Kidney capillary endothelial cell (primary cell): ENCODE measurements around the gene CDCA7L.
"Not testable (repeated sequence)": the region's sequence is repeated elsewhere in the genome, so short reads cannot be mapped to it uniquely, and the experiment has no call there.

Source experiments
- DNase-seq: peaks from one replicate; pipeline ENCODE4 v3.0.0-alpha.2; 2018; ENCODE audit warnings: low spot score

The CDCA7L gene

GRCh38 chr7:21943436-21943835 lies 2.3 kb downstream of the CDCA7L start:
- DNase-seq, result no peak

- no peak for DNase-seq
Observed at GRCh38 chr7:21942955-21943354, 2.7 kb downstream of the CDCA7L start.

DNA sequence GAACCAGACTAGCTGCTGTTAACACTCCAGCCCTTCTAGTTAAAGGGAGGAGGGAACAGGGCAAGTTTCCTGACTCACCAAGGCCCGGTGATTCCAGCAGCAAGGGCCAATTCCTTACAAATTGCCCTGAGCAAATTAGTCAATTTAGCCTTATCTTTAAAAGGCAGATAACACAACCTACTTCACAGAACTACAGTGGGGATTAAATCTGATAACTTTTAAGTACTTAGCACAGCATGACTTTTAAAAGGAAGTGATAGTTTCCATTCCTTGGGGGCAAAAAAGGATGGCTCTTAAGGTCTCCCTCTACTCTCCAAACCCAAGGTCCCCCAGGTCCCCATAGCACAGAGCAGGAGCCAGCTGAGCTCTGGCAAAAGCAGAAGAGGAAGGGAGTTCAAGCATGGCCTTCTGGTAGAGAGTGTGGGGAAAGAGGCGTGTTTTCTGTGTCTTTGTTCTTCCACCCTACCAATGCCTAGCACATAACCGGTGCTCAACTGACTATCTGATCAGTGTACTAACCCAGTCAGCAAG lies 4.0 kb downstream of the CDCA7L start:
- DNase-seq, result no peak

- no peak for DNase-seq
Observed at GRCh38 chr7:21939858-21940372, 5.8 kb downstream of the CDCA7L start.

DNA sequence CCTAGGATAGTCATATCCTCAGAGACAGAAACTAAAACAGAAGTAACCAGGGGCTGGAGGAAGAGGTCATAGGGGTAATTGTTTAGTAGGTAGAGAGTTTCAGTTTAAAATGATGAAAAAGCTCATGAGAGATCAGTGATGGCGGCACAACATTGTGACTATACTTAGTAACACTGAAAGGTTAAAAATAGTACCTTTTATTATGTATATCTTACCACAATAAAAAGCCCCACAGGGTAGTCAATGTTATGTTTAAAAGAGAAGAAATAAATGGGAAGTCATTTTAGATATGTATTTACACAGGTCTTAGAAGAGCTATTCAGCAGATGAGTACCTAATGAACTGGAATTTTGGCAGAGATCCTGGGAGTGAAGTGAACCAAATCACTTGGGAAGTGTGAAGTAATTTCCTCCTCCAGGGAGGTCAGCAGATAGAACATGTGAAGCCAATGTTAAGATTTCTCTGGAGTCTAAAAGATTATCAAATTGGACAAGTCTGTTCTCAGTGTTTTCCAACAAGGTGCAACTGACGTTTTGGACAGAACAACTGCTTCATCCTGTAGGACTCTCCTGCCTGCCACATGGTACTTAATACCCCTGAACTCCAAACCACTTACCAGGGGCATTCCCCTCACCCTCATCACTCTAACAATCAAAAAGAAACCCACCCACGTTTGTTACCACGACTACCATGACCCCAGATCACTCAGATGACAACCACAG lies 6.4 kb downstream of the CDCA7L start:
- no peak for DNase-seq

- no peak for DNase-seq
Observed at GRCh38 chr7:21938463-21938862, 7.2 kb downstream of the CDCA7L start.

- DNase-seq, result no peak
Observed at GRCh38 chr7:21934808-21935207, 10.9 kb downstream of the CDCA7L start.

GRCh38 chr7:21933293-21933692 lies 12.4 kb downstream of the CDCA7L start:
- not testable (repeated sequence) for DNase-seq

- DNase-seq, result no peak
Observed at GRCh38 chr7:21927693-21928092, 18.0 kb downstream of the CDCA7L start.

DNA sequence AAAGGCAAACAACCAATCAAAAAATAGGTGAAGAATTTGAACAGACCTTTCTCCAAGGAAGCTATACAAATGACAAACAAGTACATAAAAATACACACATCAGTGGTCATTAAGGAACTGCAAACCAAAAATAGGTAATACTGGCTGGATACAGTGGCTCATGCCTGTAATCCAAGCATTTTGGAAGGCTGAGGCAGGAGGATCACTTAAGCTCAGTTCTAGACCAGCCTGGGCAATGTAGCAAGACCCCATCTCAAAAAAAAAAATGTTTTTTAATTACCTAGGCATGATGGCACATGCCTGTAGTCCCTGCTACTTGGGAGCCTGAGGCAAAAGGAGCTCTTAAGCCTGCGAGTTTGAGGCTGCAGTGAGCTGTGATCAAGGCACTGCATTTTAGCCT lies 19.3 kb downstream of the CDCA7L start:
- DNase-seq, result no peak

- DNase-seq, result peak; percentile 30
Observed at GRCh38 chr7:21923658-21924057, 22.0 kb downstream of the CDCA7L start.

GRCh38 chr7:21922605-21923004 lies 23.1 kb downstream of the CDCA7L start:
- DNase-seq, result no peak

- no peak for DNase-seq
Observed at GRCh38 chr7:21920936-21921335, 24.8 kb downstream of the CDCA7L start.

DNA sequence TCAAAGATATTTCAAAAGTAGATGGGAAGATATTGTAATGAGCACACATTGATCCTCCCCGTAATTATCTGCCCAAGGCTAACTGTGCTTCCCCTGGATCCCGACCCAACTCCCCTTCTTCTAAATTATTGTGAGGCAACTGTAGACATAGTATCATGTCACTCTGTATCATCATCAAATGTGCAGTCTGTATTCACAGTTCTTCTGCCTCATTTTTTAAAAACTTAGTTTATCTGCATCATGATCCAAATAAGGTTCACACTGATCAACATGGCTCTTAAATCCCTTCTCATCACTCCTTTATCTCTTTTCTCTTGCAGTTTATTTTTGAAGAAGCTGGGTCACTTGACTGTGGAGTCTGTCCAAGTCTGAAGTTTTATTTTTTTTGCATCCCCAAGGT lies 27.5 kb downstream of the CDCA7L start:
- no peak for DNase-seq

DNA sequence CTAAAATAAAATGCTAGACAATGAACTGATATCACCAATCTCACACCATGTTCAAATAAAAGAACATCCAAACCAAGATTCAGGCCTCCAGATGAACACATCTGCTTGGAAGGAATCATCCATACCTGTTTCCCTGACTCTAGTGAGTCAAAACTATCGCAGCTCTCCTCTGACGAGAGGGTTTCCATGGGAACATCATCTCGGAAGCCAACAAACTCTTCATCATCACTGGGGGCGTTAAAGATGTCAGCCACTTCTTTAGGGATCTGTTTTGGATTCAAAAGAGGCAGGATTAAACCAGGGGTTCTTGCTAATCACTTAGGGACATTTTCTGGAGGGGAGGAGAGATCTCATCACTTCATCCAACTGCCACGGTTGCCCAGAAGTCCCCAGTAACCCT lies 29.1 kb downstream of the CDCA7L start:
- no peak for DNase-seq

- DNase-seq, result no peak
Observed at GRCh38 chr7:21916176-21916575, 29.5 kb downstream of the CDCA7L start.

GRCh38 chr7:21915140-21915539 lies 30.6 kb downstream of the CDCA7L start:
- no peak for DNase-seq

GRCh38 chr7:21914671-21915070 lies 31.0 kb downstream of the CDCA7L start:
- no peak for DNase-seq

- DNase-seq, result no peak
Observed at GRCh38 chr7:21912931-21913780, 32.5 kb downstream of the CDCA7L start.

DNA sequence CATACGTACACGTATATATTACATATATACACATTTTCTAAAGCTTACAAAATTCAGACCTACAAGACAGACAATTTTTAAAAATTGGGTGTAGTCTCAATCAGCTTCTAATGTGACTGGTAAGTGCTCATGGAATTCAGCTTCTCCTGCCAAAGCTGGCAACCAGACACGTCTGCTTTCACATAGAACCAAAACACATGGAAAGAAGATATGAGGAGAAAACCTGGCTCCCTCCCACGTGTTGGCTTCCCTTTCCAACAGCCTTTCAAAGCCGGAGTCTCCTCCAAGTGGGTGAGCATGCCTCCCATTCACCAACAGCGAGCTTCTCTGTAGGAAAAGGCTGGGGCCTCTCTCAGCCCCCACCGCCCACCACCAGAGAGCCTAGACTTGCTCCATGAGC lies 33.4 kb downstream of the CDCA7L start:
- no peak for DNase-seq

DNA sequence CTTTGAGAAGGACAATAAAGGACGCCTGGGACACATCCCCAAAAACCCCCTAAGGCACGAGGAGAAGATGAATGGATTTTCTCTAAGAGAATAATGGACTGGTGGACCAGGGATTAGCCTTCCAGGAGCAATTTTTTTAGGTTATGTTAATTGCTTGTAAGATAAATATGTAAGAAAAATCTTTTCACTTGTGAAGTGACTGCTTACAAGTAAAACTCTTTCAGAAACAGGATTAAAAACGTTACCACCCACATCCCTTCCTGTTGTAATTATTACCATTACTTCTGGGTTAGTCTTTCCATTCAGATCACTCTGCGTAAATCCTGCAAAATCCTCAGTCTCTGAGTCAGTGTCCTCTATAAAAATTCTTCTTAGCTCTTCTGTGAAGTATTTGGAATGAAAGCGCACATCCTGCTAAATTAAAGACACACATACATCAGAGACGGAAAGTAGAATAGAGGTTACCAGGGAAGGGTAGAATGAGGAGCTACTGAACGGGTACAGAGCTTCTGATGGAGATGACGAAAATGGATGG lies 34.3 kb downstream of the CDCA7L start:
- DNase-seq, result no peak

DNA sequence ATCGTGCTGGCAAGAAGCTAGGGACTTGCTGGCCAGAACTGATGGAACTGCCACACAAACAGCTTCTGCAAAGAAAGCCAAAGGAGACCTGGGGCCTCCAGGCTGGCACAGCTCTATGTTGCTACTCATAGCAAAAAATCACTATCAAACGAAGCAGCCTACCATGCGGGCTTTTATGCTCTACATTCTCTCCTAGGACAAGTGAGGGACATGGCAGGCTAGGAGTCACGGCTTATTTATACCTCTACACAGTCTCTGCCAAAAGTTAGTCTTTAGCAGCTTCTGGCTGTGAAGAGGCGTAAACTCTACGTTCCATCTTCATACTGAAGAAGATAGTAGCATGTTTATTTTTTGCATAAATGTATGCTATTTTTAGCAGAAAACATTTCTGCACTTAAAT lies 35.4 kb downstream of the CDCA7L start:
- no peak for DNase-seq

GRCh38 chr7:21908746-21909145 lies 37.0 kb downstream of the CDCA7L start:
- DNase-seq, result no peak
